HuH-7 (cell line): ENCODE data around the gene TUT4.
A peak's percentile ranks its signal among the peaks of the same experiment; 100 is the strongest.

Experiments used
- DNase-seq: peaks from one replicate; pipeline ENCODE4 v3.0.0; 2011; ENCODE audit warnings: low spot score

TUT4 gene

DNA sequence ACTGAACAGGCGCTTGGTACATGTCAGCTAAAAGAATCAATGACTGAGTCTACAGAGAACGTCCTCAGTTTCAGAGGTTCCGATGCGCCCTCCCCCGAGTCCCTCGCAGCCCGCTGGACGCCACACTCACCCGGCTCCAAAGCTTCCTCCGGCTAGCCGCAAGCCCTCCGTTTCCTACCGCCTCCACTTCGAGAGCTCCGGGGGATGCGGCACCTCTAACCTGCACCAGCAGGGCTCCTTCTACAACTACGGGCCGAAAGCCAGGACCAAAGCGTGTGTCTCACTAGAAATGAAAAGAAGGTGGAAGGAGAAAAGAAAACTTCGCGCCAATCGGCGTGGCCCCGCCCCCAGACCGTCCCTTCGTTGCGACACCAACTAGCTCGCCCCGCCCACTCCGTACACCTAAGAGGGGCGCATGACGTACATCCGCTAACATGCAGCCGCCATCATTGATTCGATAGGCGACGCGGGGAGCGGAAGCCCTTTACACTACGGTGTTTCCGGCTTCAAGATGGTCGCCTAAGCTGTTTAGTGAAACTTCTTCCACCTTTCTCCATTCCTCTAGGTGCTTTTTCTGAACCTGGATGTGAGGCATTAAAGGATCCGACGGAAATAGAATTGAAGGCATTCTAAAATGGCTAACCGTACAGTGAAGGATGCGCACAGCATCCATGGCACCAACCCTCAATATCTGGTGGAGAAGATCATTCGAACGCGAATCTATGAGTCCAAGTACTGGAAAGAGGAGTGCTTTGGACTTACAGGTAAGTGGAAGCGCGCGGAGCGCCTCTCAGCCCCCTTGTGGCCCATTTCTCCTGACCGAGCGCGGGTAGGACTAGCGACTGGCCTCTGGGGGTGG lies 148.5 kb downstream of the TUT4 start, which contains the start of the genes ORC1 and PRPF38A:
Gene ORC1 (minus strand): TSS at position 308 of the 859 bp plus-strand sequence. CDS start 2,200 bp downstream, outside the sequence.
Gene PRPF38A (plus strand): TSS at position 487 of the 859 bp plus-strand sequence. CDS start 148 bp downstream, at position 635.
- DNase-seq = peak; percentile 76

DNA sequence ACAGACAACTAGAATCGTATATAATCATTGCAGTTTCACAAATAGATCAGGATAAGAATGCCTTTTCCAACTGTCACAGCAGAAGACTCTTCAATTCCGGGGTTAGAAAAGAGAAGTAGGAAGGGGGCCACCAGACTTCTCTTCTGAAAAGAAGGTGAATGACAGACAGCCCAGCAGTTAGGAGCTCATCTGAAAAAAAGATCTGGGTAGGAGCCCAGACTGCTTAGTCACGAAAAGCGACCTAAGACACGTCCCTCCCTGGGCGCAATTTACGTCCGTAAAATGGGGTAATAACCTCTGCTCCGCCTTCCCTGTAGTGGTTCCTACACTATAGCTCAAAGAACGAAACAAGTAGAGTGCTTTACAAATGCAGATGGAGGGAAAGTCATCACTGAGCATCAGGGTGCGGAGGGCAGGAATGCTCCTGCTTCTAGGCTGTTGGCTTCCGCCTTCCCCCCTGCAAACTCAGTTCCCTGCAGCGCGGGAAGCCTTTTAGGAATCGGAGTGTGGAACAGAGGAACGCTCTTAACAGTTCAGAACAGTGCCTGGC lies 149.3 kb downstream of the TUT4 start:
- DNase-seq = peak; percentile 18

GRCh38 chr1:52402860-52403240 lies 150.0 kb downstream of the TUT4 start:
- DNase-seq = peak; percentile 20

DNA sequence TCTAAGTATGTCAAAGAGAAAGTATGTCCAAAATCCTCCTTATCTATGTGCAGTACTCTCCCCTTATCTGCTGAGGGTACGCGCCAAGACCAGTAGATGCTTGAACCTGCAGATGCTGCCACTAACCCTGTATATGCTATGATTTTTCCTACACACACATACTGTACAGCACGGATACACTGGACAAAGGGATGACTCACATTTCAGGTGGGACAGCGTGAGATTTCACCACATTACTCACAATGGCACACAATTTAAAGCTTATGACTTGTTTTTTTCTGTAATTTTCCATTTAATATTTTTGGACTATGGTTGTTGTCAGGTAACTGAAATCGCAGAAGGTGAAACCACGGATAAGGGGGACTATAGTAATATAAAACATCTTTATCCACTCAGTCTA lies 152.8 kb downstream of the TUT4 start:
- DNase-seq = no peak

GRCh38 chr1:52399629-52400028 lies 153.3 kb downstream of the TUT4 start:
- no peak for DNase-seq

DNA sequence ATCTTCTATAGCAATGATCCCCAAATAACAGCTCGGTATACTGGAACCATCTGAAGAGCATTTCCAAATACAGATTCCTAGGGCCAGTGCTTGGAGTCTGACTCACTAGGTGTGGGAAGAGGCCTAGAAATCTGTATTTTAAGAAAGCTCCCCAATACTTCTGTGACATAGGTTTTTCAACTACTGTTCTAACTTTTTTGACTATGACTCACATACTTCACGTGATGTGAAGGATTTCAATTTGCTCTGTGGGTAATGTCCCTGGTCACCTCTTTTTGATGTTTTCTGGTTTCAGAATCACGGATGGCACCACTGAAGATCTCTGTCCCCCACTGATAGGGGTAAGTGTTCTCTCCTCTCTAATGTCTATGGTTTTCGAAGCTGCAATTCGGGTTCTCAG lies 159.7 kb downstream of the TUT4 start:
- DNase-seq = no peak

DNA sequence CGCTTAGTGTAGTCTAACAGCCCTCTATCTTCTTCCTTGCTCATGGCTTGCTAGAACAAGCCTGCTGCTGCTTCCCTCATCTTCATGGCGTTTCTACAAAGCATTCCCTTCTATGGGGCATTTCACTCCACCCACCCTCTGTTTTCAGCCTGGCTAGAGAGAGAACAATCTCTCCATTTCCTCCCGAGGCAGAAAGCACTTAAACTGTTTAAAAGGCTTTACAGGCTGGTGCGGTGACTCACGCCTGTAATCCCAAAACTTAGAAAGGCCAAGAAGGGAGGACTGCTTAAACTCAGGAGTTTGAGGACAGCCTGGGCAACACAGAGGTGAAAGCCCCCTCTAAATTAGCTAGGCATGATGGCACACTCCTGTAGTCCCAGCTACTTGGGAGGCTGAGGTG lies 166.4 kb downstream of the TUT4 start:
- DNase-seq = no peak

GRCh38 chr1:52385376-52385775 lies 167.5 kb downstream of the TUT4 start:
- DNase-seq = no peak
